ENCODE results near the gene SAMHD1. TPM values are rescaled to one million over a fixed set of nuclear protein-coding genes. Genes with fewer than 3 reads are reported as not detected.
"Not testable (repeated sequence)": the region's sequence is repeated elsewhere in the genome, so short reads cannot be mapped to it uniquely, and the experiment has no call there.

Gene SAMHD1
- polyA plus RNA-seq (ENCODE audit: insufficient read length), result 26.3 TPM
- long read RNA-seq, donor 1, full-length matches to known transcripts, result 2 of 2 reads
- long read RNA-seq, donor 1, partial matches to known transcripts, result 0 of 2 reads
- long read RNA-seq, donor 1, other reads (novel, unspliced or antisense), result 0 of 2 reads
- long read RNA-seq, donor 2, full-length matches to known transcripts, result 2 of 2 reads
- long read RNA-seq, donor 2, partial matches to known transcripts, result 0 of 2 reads
- long read RNA-seq, donor 2, other reads (novel, unspliced or antisense), result 0 of 2 reads
- long read RNA-seq, donor 3, full-length matches to known transcripts, result 3 of 3 reads
- long read RNA-seq, donor 3, partial matches to known transcripts, result 0 of 3 reads
- long read RNA-seq, donor 3, other reads (novel, unspliced or antisense), result 0 of 3 reads
- long read RNA-seq, donor 4, result 0 reads
- long read RNA-seq, donor 5, full-length matches to known transcripts, result 3 of 3 reads
- long read RNA-seq, donor 5, partial matches to known transcripts, result 0 of 3 reads
- long read RNA-seq, donor 5, other reads (novel, unspliced or antisense), result 0 of 3 reads
- long read RNA-seq, donor 6, full-length matches to known transcripts, result 3 of 3 reads
- long read RNA-seq, donor 6, partial matches to known transcripts, result 0 of 3 reads
- long read RNA-seq, donor 6, other reads (novel, unspliced or antisense), result 0 of 3 reads
- long read RNA-seq, donor 7, full-length matches to known transcripts, result 3 of 3 reads
- long read RNA-seq, donor 7, partial matches to known transcripts, result 0 of 3 reads
- long read RNA-seq, donor 7, other reads (novel, unspliced or antisense), result 0 of 3 reads
- long read RNA-seq, donor 8, full-length matches to known transcripts, result 1 of 1 reads
- long read RNA-seq, donor 8, partial matches to known transcripts, result 0 of 1 reads
- long read RNA-seq, donor 8, other reads (novel, unspliced or antisense), result 0 of 1 reads

GRCh38 chr20:36951198-36951978, at the start of gene SAMHD1:
SAMHD1 (minus strand) TSS chr20:36951708; CDS start chr20:36951643, 65 bp downstream.
- peak; percentile 94 for DNase-seq

GRCh38 chr20:37000171-37000570, 48.7 kb upstream of the SAMHD1 start:
- DNase-seq, result not testable (repeated sequence)

- DNase-seq, result no peak
Measured at GRCh38 chr20:36998652-36999051, 47.1 kb upstream of the SAMHD1 start.

GRCh38 chr20:36997121-36997520, 45.6 kb upstream of the SAMHD1 start:
- no peak for DNase-seq

GRCh38 chr20:36994221-36994620, 42.7 kb upstream of the SAMHD1 start:
- DNase-seq, result not testable (repeated sequence)

GRCh38 chr20:36992802-36993334, 41.4 kb upstream of the SAMHD1 start:
- DNase-seq, result no peak

GRCh38 chr20:36991703-36992102, 40.2 kb upstream of the SAMHD1 start:
- DNase-seq, result no peak

GRCh38 chr20:36989797-36990196, 38.3 kb upstream of the SAMHD1 start:
- no peak for DNase-seq

GRCh38 chr20:36988494-36988966, 37.0 kb upstream of the SAMHD1 start:
- DNase-seq, result no peak

GRCh38 chr20:36984257-36984638, 32.7 kb upstream of the SAMHD1 start:
- peak; percentile 22 for DNase-seq

GRCh38 chr20:36975099-36975818, 23.8 kb upstream of the SAMHD1 start:
- no peak for DNase-seq

GRCh38 chr20:36974660-36975059, 23.2 kb upstream of the SAMHD1 start:
- no peak for DNase-seq

- no peak for DNase-seq
Measured at GRCh38 chr20:36971103-36971502, 19.6 kb upstream of the SAMHD1 start.

GRCh38 chr20:36969478-36970186, 18.1 kb upstream of the SAMHD1 start:
- DNase-seq, result no peak

GRCh38 chr20:36969051-36969450, 17.5 kb upstream of the SAMHD1 start:
- no peak for DNase-seq

GRCh38 chr20:36967636-36968035, 16.1 kb upstream of the SAMHD1 start:
- no peak for DNase-seq

GRCh38 chr20:36966965-36967364, 15.5 kb upstream of the SAMHD1 start:
- DNase-seq, result not testable (repeated sequence)

GRCh38 chr20:36962354-36962941, 10.9 kb upstream of the SAMHD1 start:
- DNase-seq, result not testable (repeated sequence)

- no peak for DNase-seq
Measured at GRCh38 chr20:36959242-36959641, 7.7 kb upstream of the SAMHD1 start.
